HG03378 (cell line): ENCODE measurements around the gene TIMP2.
"Not testable (repeated sequence)": the region's sequence is repeated elsewhere in the genome, so short reads cannot be mapped to it uniquely, and the experiment has no call there.

Experiments
- ATAC-seq: cut with Tn5 transposase; IDR thresholded peaks from one replicate; pipeline ENCODE4 v1.9.1; 2021; ENCODE audit warnings: mild to moderate bottlenecking, moderate library complexity; ENCODE audit not compliant: unreplicated experiment

Gene TIMP2

DNA sequence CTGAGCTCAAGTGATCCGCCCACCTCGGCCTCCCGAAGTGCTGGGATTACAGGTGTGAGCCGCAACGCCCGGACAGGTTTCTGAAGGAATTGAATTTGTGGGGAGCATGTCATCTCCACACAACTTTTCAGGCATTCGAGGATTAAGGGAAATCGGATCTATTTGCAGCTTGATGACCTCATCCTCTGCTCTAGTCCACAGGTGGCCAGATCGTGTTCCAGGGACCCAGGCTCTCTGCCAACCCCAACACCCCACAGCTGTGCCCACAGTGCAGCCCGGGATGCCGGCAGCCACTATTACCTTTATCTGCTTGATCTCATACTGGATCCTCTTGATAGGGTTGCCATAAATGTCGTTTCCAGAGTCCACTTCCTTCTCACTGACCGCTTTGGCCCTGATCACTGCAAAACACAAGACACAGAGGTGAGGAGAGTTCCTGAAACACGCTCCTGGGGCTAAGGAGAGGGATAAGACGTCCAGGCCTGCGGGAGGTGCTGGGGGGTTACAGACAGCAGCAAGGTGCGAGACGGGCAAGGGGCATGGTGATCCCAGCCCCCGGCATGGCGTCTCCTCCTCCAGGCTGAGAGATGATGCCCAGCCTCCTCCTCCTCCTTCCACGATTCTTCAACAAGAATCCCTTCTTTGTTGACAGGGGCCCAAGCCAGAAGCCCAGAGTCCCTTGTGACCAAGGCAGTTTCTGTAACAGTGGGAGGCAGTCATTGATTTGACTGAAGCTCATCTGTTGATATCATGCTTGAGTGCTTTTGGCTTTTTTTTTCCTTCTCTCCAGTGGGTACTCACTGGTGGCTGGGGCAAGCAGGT, 51.5 kb downstream of the TIMP2 start:
- no peak for ATAC-seq

DNA sequence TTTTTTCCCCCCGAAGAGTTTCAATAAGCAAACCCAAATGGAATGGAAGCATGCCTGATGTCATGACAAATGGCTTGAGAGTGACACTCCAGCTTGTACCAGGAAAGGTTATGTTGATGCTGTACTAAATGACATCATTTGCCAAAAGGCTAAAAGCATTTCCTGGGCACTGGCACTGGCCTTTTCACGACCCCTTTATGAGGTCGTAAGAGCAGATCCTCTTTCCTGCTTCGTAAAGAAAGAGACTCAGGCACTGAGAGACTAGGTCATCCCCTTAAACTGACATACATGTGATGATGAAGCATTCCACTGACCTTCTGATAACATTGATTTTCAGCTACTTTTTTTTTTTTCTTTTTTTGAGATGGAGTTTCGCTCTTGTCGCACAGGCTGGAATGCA, 52.7 kb downstream of the TIMP2 start:
- ATAC-seq = no peak

DNA sequence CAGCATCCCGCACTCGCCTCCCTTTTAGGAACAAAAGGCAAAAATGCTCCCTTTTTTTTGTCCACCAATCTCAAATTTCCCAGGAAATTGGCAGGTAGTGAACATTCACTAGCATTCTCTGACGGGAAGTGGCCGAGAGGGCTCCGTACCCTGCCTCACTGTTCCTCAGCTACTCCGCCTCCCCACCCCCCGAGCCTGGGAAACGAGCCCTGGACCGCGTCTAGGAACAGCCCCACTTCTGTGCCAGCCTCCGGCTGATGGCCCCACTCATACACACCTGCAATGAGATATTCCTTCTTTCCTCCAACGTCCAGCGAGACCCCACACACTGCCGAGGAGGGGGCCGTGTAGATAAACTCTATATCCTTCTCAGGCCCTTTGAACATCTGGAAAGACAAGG, 54.6 kb downstream of the TIMP2 start:
- ATAC-seq = no peak

DNA sequence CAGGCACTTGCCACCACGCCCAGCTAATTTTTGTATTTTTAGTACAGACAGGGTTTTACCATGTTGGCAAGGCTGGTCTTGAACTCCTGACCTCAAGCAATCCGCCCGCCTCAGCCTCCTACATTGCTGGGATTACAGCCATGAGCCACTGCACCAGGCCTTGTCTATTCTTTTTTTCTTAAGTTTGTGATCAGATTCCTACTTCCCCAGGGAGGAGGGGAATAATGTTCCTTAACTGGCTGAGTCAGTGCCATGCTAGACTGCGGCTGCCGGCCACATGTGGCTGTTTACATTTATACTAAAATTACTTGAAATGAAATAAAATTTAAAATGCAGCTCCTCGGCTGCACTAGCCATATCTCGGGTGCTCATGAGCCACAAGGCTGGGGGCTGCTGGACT, 56.8 kb downstream of the TIMP2 start:
- no peak for ATAC-seq

DNA sequence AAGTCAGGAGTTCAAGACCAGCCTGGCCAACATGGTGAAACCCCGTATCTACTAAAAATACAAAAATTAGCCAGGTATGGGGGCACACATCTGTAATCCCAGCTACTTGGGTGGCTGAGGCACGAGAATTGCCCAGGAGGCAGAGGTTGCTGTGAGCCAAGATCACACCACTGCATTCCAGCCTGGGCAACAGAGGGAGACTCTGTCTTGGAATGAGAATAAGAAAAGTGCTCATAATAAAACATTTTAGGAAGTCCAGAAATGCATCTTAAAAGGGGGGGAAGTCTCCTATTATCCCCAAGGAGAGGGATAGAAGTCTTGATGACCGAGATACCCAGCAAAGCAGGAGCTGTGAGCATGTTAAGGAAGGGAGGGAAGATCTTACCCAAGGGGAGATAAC, 58.1 kb downstream of the TIMP2 start:
- not testable (repeated sequence) for ATAC-seq

DNA sequence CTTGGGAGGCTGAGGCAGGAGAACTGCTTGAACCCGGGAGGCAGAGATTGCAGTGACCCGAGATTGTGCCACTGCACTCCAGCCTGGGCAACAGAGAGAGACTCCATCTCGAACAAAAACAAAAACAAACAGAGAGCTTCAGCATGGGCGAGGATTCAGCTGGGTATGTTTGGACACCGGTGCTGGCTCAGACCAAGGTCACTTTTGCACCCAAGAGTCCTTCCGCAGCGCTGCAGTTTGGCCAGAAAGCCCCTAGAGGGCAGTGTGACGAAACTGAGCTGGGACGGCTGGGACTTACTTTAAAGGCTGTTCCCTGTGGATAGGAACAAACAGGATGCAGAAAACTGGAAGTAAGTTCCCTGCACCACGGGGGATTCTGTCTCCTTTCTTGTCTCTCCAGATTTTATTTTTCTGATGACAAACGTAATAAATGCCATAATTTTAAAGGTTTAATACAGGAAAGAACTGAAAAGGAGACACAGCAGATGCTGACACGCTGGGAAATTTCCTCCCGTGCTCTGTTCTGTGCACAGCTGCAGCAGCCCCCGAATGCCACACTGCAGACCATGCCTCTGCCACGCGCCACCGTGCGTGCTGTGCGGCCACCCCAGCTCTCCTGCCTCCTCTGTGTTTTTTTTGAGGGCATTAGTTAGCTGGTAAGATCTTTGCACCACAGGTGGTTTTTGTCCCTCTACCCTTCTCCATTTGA, 59.4 kb downstream of the TIMP2 start:
- no peak for ATAC-seq

DNA sequence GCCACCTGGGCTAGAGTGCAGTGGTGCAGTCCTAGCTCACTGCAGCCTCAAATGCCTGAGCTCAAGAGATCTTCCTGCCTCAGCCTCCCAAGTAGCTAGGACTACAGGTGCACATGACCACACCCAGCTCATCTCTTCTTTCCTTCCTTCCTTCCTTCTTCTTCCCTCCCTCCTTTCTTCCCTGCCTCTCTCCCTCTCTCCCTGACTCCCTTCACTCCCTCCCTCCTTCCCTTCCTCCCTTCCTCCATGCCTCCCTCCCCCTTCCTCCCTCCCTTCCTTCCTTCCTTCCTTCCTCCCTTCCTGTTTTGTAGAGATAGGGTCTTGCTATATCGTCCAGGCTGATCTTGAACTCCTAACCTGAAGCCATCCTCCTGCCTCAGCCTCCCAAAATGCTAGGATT, 61.1 kb downstream of the TIMP2 start:
- ATAC-seq = no peak

DNA sequence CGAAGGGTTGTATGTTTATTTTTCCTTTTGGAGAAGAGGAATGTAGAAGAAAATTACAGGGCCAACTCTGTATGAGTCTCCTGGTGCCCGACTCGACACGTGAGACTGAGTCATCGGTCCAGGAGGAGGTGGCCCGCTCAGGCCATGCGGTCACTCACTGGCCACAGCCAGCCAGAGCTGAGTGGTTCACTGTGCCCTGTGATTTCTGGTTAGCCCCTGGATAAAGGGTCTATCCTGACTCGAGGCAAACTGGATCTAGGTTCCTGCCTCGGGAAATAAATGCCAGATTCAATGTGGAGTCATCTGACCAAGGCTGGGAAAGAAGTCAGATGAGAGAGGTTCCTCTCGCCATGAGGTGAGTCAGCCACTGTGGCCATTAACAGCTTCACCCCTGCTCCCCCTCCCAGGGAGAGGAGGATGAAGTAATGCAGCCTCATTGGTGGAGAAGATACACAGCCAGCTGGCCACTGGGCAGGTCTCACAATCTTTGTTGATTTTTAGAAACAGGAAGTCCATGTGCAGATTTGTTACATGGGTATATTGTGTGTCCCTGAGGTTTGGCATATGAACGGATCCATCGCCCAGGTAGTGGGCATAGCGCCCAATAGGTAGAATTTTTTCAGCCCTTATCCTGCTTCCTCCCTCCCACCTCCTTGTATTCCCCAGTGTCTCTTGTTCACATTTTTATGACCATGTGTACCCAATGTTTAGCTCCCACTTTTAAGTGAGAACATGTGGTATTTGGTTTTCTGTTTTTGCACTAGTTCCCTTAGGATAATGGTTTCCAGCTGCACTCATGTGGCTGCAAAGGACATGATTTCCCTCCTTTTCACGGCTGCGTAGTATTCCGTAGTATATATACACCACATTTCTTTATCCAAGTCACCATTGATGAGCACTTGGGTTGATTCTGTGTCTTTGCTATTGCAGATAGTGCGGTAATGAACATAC, 62.8 kb downstream of the TIMP2 start:
- no peak for ATAC-seq

DNA sequence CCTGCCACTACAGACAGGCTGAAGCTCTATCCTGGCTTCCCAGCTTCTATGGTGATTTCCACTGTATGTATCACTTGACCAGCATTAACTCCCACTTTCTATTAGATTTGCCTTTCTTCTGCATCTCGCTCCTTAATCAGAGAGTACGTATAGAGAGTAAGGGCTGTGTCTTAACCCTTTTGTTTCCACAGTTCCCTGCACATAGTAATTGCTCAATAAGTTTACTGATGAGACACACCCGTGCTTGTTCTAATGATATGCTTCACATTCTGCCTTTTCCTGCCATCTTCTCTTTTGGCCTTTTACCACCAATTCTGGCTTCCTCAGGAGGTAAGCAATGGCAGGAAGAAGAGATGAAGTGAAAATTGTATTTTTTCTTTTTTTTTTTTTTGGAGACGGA, 64.0 kb downstream of the TIMP2 start:
- no peak for ATAC-seq

DNA sequence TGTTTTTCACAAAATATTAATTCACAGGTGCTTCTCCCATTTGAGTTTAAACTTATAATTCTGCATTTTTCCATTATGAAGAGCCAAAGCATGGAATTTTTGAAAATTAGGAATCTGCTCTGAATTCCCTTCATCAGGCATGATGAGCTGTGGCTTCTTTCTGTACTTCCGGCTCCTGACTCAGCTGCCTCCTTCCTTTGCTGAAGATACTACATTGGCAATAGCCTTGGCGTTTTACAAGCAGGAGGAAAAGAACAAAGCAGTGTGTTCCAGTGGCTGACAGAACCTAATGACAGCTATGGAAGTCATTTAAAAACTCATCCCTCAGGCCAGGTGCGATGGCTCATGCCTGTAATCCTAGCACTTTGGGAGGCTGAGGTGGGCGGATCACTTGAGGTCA, 66.1 kb downstream of the TIMP2 start:
- ATAC-seq = no peak

DNA sequence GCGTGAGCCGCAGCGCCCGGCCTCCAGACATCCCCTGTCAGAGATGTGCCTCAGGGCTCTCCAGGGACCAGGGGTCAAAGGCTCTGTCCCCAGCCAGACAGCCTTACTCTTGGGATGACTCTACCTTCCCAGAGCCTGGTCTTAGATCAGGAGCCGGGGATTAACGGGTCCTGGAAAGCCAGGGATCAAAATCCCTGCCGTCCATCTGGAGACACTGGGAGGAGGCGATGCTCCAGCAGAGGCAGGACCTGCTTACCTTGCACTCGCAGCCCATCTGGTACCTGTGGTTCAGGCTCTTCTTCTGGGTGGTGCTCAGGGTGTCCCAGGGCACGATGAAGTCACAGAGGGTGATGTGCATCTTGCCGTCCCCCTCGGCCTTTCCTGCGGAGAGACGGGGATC, 67.9 kb downstream of the TIMP2 start:
- no peak for ATAC-seq

DNA sequence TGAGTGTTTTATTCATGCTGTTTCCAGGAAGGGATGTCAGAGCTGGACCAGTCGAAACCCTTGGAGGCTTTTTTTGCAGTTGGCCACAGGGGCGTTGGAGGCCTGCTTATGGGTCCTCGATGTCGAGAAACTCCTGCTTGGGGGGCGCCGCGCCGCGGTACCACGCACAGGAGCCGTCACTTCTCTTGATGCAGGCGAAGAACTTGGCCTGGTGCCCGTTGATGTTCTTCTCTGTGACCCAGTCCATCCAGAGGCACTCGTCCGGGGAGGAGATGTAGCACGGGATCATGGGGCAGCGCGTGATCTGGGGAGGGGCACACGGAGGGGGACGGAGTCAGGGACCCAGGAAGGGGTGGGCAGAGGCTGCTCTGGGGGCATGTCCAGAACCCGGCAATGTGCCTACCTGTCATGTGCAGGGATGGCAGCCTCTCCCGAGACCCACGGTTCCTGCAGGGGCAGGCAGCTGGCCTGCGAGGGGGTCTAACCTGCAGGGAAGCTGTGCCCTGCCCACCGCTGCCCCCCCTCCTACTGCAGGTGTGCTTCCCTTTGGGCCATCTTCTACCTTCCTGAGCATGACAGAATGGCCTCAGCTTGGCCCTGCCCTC, 69.5 kb downstream of the TIMP2 start:
- no peak for ATAC-seq

DNA sequence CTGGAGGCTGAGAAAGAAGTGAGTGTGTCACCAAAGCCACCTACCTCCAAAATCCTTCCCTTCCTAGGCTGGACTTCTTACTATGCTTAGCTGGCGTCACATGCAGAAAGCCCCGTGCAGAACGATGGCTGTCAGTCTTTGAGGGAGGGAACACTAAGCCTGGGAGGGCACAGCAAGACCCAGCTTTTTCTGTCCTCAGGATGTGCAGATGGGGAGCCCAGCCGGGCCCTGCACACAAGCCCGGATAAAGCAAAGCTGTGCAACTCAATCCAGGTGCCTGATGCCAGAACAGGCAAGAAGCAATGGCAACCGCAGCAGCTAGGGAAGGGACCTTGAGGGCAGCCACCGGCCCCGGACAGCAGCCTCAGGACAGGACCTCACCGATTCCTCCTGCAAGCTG, 70.7 kb downstream of the TIMP2 start:
- ATAC-seq = no peak

DNA sequence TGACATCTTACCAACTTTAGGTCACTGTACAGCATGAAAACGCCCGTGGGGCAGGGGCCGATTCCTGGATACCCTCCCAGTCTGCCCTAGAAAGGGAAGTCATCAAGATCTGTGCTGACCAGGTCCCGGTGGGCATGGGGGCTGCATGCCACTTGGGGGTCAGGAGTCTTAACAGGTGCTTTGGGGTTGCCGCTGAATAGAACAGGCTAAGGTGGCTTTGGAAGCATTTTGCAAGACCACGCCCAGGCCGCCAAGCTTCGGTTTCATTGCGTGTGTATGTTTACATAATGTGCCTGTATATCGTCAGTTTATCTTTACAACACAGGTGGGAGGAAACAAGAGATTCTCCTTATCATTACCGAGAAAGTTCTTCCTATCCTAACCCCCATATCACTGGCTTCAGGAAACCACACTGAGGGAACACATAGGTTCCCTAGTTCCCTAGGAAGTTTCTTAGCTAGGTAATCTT, 71.2 kb downstream of the TIMP2 start:
- no peak for ATAC-seq

DNA sequence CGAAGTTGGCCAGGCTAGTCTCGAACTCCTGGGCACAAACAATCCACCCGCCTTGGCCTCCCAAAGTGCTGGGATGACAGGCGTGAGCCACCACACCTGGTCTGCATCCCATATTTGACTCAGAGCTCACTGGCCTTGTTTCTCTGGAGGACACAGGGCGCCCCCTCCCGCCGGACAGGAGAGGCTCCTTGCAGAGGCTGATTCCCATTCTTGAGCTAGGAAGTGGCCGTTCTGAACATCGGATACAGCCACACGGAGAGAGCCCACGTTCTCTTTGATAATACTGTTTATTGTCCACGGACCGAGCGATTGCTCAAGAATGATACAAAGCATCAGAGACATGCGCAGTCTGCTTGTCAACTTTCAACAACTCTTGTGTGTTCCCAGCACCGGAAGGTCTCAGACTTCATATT, 72.5 kb downstream of the TIMP2 start:
- no peak for ATAC-seq

DNA sequence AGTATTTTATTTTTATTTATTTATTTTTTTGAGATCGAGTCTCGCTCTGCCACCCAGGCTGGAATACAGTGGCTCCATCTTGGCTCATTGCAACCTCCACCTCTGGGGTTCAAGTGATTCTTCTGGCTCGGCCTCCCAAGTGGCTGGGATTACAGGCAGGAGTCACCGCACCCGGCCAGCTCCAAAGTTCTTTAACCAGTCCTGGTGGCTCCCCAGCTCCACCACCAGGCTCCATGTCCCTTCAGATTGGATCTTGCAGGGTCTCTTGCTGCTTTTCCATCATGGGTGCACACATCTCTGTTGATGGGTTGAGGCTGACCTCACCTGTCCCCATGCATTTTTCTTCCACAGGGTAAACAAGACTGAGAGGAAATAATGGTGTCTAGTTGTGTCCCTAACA, 76.2 kb downstream of the TIMP2 start:
- no peak for ATAC-seq

DNA sequence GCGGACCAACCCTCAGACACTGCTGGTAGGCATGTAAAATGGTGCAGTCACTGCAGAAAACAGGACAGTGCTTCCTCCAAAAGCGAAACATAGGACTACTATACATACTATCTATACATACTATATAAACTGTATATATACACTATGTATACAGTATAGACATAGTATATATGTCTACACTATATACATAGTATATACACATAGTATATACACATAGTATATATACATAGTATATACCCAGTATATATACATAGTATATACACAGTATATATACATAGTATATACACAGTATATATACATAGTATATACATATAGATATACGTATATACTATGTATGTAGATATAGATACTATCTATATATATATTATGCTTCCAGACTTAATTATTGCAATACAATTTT, 78.1 kb downstream of the TIMP2 start:
- no peak for ATAC-seq

DNA sequence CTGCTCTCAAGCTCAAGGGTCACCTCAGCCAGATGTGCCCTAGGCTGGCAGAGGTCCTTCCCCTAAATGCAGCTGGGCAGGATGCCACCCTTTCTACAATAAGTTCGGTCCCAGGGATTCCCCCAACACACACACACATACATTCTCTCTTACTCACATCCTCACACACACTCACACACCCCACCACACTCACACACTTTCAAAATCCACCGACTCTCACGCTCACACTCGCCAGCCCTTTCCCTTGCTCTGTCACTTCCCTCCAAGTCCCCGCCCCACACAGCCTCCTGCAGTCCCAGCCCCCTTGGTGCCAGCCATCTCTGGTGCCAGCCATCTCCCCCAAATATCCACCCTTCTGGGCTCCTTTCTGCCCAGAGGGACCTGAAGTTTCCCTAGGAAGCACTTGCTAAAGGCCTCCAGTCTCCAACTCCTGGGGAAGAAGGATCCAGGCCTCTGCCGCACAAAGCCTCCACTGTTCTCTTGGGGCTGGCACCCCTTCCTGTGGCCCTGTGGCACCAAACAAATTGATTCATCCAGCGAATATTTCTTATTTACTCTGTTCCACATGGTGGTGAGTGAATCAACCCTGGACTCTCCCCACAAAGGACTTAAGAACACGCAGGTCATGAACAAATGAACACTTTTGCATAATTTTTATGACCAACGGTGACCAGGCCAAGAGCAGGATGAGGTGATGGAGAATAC, 80.7 kb downstream of the TIMP2 start:
- no peak for ATAC-seq

DNA sequence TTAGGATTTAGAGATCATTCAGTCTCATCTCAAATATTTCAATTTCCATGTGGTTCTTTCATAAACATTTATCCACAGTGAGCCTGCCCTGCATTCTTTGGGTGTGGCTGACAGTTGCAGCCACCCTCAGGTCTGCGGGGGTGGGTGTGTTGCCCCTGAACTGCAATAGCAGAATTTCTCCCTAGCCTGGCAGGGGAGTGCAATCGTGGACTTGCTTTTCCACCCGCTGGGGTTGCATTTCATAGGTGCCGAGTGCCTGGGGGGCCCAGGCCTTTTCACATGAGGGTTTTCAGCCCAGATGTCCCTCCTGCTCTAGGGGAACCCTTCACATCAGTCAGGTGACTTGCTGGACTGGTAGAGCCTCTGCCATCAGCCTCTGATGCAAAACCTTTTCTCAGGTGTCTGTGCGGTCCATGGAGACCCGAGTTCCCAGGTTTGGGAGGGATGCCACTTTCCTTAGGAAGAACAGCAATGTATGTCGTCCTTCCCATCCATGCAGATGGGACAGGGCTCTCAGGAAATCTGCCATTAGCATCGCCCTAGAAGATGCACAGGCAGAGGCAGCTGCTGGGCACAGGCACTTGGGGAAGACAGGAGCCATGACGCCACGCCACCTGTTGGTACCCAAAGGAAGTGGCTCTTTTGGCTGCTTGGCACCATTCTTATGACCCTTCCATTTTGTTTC, 82.2 kb downstream of the TIMP2 start:
- ATAC-seq = no peak
